HG02588 (cell line): Measurements from ENCODE around the gene ZNF804A.

Source experiments
- ATAC-seq: cut with Tn5 transposase; IDR thresholded peaks from one replicate; pipeline ENCODE4 v1.9.1; 2021; ENCODE audit warnings: mild to moderate bottlenecking, moderate library complexity; ENCODE audit not compliant: unreplicated experiment

The ZNF804A gene

GRCh38 chr2:184602734-184603133 is 4.4 kb downstream of the ZNF804A start:
- no peak for ATAC-seq

DNA sequence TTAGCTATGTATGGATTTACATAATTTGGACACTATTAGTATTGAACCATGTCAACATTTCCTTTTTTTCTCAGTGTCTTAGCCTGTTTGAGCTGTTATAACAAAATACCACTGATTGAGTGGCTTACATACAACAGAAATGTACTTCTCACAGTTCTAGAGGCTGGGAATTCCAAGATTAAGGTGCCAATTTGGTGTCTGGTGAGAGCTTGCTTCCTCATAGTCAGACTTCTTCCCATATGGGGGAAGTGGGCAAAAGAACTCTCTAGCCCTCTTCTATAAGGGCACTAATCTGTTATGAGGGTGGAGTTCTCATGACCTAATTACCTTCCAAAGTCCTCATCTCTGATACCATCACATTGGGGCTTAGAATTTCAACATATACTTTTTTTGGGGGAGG is 12.6 kb downstream of the ZNF804A start:
- ATAC-seq = no peak

GRCh38 chr2:184611361-184612085 is 13.2 kb downstream of the ZNF804A start:
- ATAC-seq = no peak

DNA sequence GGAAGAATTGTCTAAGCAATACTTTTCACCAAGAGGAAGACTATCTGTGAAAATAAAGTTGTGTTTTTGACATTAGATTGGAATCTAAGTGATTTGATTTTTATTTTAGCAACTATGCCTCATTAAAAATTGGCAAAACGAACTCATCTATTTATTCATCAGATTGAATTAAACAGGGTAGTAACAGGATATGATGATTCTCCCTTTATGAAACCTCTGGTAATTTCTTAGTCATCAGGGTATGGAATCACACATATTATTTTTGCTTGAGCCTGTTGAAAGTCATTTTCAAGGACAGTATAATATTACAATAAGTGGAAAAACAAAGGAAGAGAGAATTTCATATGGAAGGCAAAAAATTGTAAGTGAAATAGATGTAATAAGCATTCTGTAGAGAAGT is 22.0 kb downstream of the ZNF804A start:
- no peak for ATAC-seq

DNA sequence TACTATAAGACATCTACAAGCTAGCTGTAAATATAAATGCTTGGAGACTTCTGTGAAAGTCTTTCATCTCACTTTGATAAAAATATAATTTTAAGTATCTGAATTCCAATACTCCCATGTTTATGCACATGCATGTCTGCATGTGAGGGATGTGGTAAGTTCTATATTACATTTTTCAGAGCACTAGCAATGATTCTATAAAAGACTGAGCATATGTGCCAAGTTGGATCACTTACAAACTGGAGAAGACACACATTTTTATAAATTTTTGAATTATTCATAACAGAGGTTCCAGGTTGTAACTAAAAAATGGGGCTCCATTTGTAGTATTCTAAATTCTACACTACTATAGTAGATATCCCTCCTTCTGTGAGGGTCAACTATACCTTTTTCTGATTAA is 26.0 kb downstream of the ZNF804A start:
- ATAC-seq = no peak

- ATAC-seq = no peak
Measured at GRCh38 chr2:184628051-184628450, 29.7 kb downstream of the ZNF804A start.

DNA sequence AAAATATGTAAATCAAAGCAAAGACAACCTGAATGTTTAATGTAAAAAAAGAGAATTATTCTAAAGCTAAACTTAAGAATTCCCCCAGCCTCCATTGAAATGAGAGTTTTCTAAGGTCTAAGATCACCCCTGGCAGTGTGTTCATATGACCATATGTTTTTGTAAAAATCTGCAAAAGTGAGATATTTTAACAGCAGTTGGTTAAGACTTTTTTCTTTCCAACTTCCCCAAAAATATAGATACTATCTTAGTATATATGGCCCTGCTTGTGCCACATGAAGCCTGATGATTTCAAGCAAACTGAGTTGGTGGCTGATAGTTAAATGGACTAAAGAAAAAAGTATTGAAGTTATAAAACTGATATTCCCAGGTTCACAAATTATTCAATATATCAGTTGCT is 35.4 kb downstream of the ZNF804A start:
- ATAC-seq = no peak

DNA sequence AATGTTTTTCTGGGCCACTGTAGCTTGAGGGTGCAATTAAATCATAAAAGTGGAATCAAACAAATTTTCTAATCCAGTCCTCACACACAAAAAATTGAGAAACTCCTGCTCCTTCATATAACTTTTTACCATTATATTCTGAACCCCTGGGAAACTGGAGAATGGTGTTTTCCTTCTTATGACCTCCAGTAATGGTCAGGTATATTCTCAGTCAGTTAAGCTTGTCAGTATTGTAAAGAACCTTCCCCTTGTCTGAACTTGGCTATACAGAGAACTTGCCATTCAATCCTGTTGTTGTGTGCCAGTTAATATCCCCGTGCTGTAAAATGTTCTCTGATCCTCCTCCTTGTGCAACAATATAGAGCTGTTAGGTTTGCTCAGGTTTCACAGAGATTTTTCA is 39.5 kb downstream of the ZNF804A start:
- ATAC-seq = no peak

GRCh38 chr2:184644685-184645084 is 46.4 kb downstream of the ZNF804A start:
- ATAC-seq = no peak

DNA sequence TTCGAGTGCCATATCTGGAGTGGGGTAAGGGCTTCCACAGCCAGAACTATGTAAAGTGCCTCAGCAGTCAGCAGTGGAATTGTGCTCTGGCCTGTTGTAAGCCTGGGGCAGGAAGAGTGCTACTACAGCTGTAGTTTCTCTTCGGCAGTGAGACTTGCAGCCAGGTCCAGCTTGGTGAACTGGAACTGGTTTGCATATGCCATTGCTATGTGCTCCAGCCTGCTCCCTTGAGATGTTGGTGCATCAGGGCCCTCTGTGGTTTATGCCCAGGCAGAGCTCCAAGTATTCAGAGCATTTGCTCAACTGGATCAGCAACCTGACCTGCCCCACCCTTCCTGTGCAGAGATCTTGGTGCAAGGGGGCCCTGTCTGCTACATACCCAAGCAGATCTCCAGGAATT is 47.8 kb downstream of the ZNF804A start:
- peak; percentile 85 for ATAC-seq

DNA sequence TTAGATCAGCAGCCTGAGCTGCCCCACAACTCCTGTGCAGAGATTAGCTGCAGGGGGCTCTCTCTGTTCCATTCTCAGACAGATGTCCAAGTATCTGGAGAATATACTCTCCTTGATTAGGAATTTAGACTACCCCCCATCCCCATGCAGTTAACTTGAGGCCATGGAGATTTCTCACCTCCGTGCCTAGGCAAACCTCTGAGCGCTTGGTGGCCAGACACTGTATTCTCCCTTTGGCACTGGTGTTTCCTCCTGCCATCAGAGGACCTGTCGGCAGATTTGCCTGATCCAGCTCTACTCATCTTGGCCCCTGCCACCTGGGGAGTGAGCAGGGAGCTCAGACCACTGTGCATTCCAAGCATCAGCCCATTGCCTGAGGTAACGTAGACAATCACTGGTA is 48.3 kb downstream of the ZNF804A start:
- ATAC-seq = peak; percentile 16

GRCh38 chr2:184654945-184655344 is 56.6 kb downstream of the ZNF804A start:
- ATAC-seq = no peak

DNA sequence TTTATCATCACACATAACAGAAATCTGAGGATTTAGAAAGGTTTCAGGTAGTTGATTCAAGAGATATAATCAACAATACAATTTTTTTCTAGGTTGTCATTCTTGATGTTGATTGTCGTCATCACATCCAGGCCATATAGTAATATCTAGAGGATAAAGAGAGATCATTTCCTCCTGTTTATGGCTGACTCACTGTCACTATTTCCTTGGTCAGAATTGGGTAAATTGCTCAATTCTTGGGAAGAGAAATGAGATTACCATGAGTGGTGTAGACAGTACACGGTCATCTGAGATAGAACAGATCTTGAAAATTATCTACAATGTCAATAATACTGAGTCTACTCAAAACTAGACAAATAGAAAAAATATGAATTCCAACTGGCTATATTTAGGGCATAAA is 78.8 kb downstream of the ZNF804A start:
- no peak for ATAC-seq

GRCh38 chr2:184679219-184680018 is 81.1 kb downstream of the ZNF804A start:
- ATAC-seq = no peak

DNA sequence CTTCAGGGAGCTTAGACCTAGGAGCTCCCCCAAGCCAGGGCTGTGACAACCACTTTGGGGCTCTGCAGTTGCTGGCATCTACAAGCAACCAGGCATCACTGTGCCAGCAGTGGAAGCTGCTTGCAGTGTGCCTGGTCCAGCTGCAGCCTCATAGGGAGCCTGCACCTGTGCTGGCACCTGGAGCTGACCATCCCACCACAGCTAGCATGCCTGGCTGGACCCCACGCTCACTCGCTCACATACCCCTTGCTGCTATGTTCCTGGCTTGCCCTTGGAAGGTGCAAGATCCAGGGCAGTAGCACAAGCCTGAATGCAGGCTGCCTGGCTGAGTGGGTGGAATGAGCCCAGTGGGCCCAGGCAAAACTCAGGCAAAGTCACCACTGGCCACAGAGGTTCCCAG is 82.5 kb downstream of the ZNF804A start:
- ATAC-seq = no peak

DNA sequence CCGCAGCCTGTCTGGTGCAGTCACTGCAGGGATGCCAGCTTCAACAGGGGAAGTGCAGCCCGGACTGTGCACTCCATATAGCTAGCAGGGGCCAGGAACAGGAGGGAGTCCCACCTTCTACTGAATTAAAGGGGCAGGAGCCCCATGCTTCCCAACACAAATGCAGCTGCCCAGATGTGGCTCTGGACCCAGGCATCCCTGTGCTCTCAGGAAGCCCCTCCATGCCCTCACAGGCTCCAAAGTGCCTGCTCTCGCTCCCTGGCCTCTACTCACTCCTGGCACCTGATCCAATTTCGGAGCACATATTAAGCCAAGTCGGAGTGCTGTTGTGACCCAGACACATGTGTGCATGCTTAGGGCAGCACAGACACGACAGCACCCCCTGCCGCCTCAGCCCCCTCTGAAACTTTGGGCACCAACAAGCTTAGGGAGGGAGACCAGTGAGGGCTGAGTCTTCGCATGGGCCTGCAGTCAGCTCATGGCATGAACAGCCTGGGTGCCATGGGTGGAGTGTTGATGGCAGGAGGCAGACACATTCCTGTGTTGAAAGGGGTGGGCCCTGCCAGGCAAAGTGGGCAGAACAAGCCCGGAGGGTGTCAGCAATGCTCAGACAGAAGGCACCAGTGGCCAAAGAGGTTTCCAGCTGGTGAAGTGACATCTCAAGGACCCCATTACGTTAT is 83.5 kb downstream of the ZNF804A start:
- no peak for ATAC-seq

GRCh38 chr2:184683911-184684310 is 85.6 kb downstream of the ZNF804A start:
- ATAC-seq = no peak

DNA sequence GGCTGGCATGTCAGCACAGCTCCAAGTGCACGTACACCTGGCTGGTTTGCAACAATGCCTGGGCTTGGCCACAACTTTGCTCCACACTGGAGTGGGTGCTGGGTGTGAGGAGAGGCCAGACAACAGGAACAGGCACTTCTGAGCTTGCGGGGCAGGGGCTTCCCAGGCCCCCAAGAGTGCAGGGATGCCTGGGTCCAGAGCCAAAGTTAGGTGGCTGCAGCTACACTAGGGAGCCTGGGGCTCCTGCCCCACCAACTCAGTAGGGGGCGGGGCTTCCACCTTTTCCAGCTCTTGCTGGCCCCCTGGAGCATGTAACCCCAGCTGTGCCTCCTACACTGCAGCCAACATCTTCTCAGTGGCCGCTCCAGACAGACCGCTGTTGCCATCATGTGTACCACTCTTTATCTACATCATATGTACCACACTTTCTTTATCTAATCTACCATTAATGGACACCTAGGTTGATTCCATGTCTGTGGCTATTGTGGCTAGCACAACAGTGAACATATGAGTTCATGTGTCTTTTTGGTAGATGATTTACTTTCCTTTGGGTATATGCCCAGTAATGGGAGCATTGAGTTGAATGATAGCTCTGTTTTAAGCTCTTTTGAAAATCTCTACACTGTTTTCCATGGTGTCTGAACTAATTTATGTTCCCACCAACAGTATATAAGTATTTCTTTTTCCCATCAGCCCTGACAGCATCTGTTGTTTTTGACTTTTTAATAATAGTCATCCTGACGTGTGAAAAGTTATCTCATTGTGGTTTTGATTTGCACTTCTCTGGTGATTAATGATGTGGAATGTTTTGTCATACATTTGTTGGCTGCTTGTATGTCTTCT is 87.9 kb downstream of the ZNF804A start:
- ATAC-seq = no peak

- no peak for ATAC-seq
Measured at GRCh38 chr2:184689638-184690037, 91.3 kb downstream of the ZNF804A start.

DNA sequence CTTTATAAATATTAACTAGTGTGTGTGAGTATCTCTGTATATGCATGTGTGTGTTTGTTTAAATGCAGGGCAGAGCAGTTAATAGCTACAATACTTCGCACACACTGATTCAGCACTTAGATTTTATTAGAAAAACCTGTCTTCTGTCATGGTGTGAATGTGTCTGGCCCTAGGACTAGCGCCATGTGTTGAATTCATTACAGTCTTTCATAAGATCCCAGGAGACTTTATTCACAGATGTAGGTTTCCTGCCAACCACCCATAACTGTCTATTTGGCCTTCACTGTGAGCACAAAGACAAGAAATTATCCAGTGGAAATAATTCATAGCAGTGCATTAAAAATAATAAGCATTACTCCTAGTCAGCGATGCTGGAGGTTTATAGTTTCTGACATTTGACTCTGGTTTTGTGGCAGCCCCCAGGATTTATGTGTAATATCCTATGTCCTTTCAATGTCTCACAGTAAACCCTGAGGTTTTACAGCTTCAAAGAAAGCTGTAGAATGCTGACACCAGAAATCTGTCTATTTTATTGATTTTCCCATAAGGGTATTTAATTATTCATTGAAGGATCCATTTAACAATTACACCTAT is 93.9 kb downstream of the ZNF804A start:
- ATAC-seq = no peak

DNA sequence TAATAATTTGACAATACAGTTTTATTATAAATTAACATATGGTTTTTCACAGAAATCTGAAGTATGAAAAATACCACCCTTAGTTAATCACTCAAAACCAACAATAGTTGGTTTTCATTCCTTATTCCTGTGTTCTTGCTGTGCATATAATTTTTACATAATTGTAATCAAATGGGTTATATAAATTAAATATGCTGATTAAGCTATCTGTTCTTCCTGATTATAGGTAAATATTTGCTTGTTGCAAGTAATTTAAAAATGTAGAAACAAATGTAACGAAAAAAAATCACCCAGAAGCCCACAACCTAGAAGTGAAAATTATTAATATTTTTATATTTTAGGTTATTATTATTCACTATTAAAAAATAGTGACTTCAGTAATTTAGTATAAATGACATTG is 98.3 kb downstream of the ZNF804A start:
- ATAC-seq = no peak
